AG10803 (cell line): ENCODE results near the gene GATD1.
A peak's percentile ranks its signal among the peaks of the same experiment; 100 is the strongest.

Experiments used
- DNase-seq: peaks from one replicate; pipeline ENCODE4 v3.0.0; 2010; ENCODE audit warnings: low read depth
- H3K4me3 ChIP-seq: 2 replicates; pipeline ENCODE4 v1.5.1; 2011; ENCODE audit warnings: mild to moderate bottlenecking, low read length, control low read depth
- TF ChIP-seq, protein P1 (sequence below): conservative IDR thresholded peaks from 2 replicates; pipeline ENCODE4 v1.5.1; 2011; ENCODE audit warnings: mild to moderate bottlenecking, low read length, control low read depth, inconsistent platforms

GATD1 gene

GRCh38 chr11:818396-819128, 41.3 kb upstream of the GATD1 start, which contains the start of gene PNPLA2:
TSS of gene PNPLA2 (plus strand) at chr11:818914. CDS start at chr11:819719, 805 bp downstream.
- H3K4me3 ChIP-seq: peak within 1 kb of the TSS; percentile 82
- peak; percentile 84 for DNase-seq
- TF ChIP-seq, protein P1, sequence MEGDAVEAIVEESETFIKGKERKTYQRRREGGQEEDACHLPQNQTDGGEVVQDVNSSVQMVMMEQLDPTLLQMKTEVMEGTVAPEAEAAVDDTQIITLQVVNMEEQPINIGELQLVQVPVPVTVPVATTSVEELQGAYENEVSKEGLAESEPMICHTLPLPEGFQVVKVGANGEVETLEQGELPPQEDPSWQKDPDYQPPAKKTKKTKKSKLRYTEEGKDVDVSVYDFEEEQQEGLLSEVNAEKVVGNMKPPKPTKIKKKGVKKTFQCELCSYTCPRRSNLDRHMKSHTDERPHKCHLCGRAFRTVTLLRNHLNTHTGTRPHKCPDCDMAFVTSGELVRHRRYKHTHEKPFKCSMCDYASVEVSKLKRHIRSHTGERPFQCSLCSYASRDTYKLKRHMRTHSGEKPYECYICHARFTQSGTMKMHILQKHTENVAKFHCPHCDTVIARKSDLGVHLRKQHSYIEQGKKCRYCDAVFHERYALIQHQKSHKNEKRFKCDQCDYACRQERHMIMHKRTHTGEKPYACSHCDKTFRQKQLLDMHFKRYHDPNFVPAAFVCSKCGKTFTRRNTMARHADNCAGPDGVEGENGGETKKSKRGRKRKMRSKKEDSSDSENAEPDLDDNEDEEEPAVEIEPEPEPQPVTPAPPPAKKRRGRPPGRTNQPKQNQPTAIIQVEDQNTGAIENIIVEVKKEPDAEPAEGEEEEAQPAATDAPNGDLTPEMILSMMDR: no peak

DNA sequence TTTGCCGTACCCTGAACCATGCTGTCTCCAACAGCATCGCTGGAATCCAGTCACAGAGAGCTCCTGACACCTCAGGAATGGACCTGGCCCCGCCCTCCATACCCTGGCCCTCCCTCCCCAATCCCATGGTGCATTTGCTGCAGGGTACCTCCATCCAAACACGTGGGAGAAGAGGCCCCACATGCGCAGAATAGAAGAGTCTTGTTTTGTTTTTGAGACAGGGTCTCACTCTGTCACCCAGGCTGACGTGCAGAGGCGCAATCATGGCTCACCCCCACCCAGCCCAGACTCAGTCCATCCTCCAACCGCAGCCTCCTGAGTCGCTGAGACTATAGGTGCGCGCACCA, 39.1 kb upstream of the GATD1 start:
- no peak overlapping the region for H3K4me3 ChIP-seq
- TF ChIP-seq, protein P1: no peak
- no peak for DNase-seq

DNA sequence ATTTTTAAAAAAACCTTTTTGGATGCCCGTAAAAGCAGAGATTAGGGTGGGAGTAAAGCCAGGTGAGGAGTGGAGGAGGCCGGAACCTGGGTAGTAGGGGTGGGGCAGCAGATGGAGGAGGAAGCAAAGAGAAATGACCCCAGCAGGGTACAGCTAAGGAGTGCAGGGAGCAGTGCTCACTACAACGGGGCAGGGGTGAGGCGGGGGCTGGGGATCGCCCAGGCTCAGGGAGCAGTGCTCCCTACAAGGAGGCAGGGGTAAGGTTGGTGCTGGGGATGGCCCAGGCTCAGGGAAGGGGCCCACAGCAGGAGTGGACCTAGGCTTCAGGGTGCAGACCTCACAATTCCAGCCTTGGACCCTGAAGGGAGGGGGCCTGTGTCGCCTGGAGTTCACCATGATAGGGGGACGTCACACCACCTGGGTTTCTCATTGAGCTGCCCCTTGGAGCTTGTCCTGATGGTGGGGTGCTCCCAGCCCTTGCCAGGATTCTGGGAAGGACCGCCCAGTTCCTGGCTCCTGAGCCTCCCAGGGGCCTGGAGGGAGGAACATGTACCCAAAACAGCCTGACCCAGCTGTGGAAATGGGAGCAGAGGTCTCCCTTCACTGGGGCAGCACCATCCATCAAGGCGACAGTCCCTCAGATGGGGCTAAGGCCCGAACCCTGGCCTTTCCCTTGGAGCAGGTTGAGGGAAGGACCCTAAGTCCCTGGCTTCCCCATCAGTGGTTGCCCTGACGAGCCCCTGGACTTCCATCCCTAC, 38.6 kb upstream of the GATD1 start:
- TF ChIP-seq, protein P1: no peak
- H3K4me3 ChIP-seq: no peak overlapping the region
- no peak for DNase-seq

DNA sequence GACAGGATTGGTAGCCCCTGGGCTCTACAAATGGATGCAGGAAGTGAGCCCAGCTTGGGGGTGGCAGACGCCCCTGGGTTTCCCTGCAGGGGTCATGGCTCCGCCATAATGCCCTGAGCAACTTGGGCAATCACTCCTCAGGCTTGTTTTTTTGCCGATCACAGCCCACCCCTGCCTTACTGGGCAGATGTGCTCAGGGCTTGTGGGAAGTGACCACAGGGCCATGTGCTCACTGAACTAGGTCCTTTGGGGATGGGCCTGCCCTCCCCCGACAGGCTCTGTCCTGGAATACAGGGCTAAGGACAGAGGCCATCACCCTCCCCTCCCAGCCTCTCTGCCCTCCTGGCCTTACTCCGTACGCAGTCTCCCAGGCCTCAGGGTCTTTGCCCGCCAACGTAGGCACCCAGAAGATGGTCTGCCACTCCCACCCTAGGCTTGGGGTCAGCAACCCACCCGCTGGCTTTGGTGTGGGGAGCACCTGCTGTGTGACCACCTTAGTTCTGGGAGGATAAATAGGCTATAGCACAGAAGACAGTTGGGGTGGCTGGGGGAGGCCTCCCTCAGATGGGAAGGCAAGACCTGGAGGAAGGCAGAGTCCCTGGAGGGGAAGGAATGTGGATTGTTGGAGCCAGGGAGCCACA, 36.3 kb upstream of the GATD1 start:
- no peak overlapping the region for H3K4me3 ChIP-seq
- no peak for DNase-seq
- TF ChIP-seq, protein P1: no peak

- no peak overlapping the region for H3K4me3 ChIP-seq
- no peak for DNase-seq
- TF ChIP-seq, protein P1: no peak
Measured at GRCh38 chr11:813072-813455, 35.8 kb upstream of the GATD1 start.

DNA sequence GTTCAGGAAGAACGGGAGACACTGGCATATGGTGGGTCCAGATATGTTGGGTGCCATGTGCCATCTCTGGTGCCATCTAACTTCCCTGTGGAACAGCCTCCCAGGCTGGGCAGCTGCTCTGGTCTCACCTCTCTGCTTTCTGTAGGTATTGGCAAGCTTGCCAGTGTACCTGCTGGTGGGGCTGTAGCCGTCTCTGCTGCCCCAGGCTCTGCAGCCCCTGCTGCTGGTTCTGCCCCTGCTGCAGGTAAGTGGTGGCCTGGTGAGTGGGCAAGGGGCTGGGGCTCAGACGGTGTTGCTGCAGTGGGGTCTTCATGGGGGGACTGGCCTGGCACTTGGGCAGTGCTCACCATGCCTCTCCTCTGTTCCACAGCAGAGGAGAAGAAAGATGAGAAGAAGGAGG, 35.1 kb upstream of the GATD1 start:
- H3K4me3 ChIP-seq: no peak overlapping the region
- TF ChIP-seq, protein P1: no peak
- DNase-seq: no peak
